K562 (cell line): ENCODE data around the gene FAM174C. TPM values are rescaled to one million over a fixed set of nuclear protein-coding genes. Genes with fewer than 3 reads are reported as not detected.

ENCODE experiments used
- ATAC-seq: fragments of 200-7000 bp; cut with Tn5 transposase; 3 replicates; pipeline ENCODE4 v1.9.1; 2020; ENCODE audit warnings: moderate library complexity
- BruUV-seq: library from RNA; stranded (reverse); fragments of 400-500 nt; replicated peaks from 2 replicates; lab custom pipeline; 2021; lab: Mats Ljungman, UMichigan
- CTCF ChIA-PET: fragments of 300-600 bp; formaldehyde crosslinking; extraction: SDS; loops from one replicate; lab custom pipeline; 2021; ENCODE audit warnings: low intra/inter-chr PET ratio; lab: Yijun Ruan, JAX
- POLR2A ChIA-PET: fragments of 300-600, 350-650 bp; sonication (Branson Sonifier 250); formaldehyde crosslinking; extraction: SDS; loops from one replicate; lab custom pipeline; 2021; ENCODE audit warnings: antibody characterized with exemption, inconsistent platforms; lab: Yijun Ruan, JAX
- DNase-seq, 4 experiments: peaks; one replicate each; pipeline versions ENCODE4 v3.0.0 to v3.0.0-alpha.2; 2011 to 2018; ENCODE audit warnings: low spot score in 3 of 4, mixed read lengths in 3 of 4; ENCODE audit errors: extremely low read depth in 1 of 4
- FAIRE-seq: peaks from 2 replicates; lab custom pipeline; 2011; peaks lifted over from hg19 to GRCh38; lab: Jason Lieb, UNC
- H2AFZ ChIP-seq: 2 replicates; pipeline ENCODE4 v1.6.0; 2011; ENCODE audit warnings: low read depth, low read length, control low read depth, inconsistent platforms
- H3K27ac ChIP-seq: fragments of 200-600 bp; 3 replicates; pipeline ENCODE4 v1.8.0; 2011; ENCODE audit warnings: low read depth, mild to moderate bottlenecking, control low read depth, inconsistent platforms, low read length, moderate library complexity, mixed read lengths; ENCODE audit errors: extremely low read depth
- H3K27me3 ChIP-seq, 2 experiments: fragments of 300-600 bp in 1 of 2; 2 replicates in 1 of 2; 3 replicates in 1 of 2; pipeline versions ENCODE4 v1.6.0 to v1.8.0; 2011; ENCODE audit warnings: inconsistent platforms in 2 of 2, low read length in 2 of 2, mild to moderate bottlenecking in 1 of 2, mixed read lengths in 1 of 2, moderate library complexity in 1 of 2; ENCODE audit not compliant: control insufficient read depth in 2 of 2, insufficient read depth in 2 of 2
- H3K36me3 ChIP-seq: fragments of 300-600 bp; 3 replicates; pipeline ENCODE4 v1.8.0; 2011; ENCODE audit warnings: mild to moderate bottlenecking, low read length, inconsistent platforms; ENCODE audit not compliant: control insufficient read depth, insufficient read depth
- H3K4me1 ChIP-seq, 2 experiments: fragments of 200-600 bp in 1 of 2; replicated peaks in 1 of 2; 2 replicates in 1 of 2; 3 replicates in 1 of 2; pipeline versions ENCODE4 v1.5.1 to v1.8.0; 2011; ENCODE audit warnings: inconsistent platforms in 2 of 2, low read length in 2 of 2, mild to moderate bottlenecking in 1 of 2, mixed read lengths in 1 of 2, moderate library complexity in 1 of 2; ENCODE audit not compliant: control insufficient read depth in 2 of 2, insufficient read depth in 2 of 2
- H3K4me2 ChIP-seq: 2 replicates; pipeline ENCODE4 v1.6.1; 2011; ENCODE audit warnings: low read length, control low read depth, inconsistent platforms, mixed read lengths; ENCODE audit not compliant: insufficient read depth
- H3K4me3 ChIP-seq: fragments of 200-600 bp; sonication (generic), shearing (Covaris generic); 2 replicates; pipeline ENCODE4 v1.5.1; 2016; ENCODE audit warnings: control low read depth, inconsistent platforms
- H3K79me2 ChIP-seq: fragments of 200-600 bp; 3 replicates; pipeline ENCODE4 v1.8.0; 2011; ENCODE audit warnings: low read length, inconsistent platforms; ENCODE audit not compliant: control insufficient read depth, insufficient read depth
- H3K9ac ChIP-seq, 2 experiments: 2 replicates each; pipeline versions ENCODE4 v1.6.0 to v1.6.1; 2011; ENCODE audit warnings: low read depth in 2 of 2, low read length in 2 of 2, control low read depth in 1 of 2, inconsistent platforms in 1 of 2, mild to moderate bottlenecking in 1 of 2, mixed read lengths in 1 of 2; ENCODE audit not compliant: insufficient read depth in 1 of 2
- H3K9me1 ChIP-seq: one replicate; pipeline ENCODE4 v1.6.0; 2011; ENCODE audit warnings: inconsistent platforms, mild to moderate bottlenecking, low read length, moderate library complexity; ENCODE audit not compliant: control insufficient read depth, insufficient read depth
- H3K9me3 ChIP-seq: replicated peaks from 2 replicates; pipeline ENCODE4 v1.5.1; 2011; ENCODE audit warnings: low read depth, low read length, inconsistent platforms; ENCODE audit not compliant: control insufficient read depth, insufficient read depth
- H4K20me1 ChIP-seq: replicated peaks from 2 replicates; pipeline ENCODE4 v1.6.1; 2011; ENCODE audit warnings: low read length, inconsistent platforms, mixed read lengths; ENCODE audit not compliant: control insufficient read depth, insufficient read depth
- BHLHE40 ChIP-seq: IDR thresholded peaks from 2 replicates; pipeline ENCODE4 v1.6.1; 2011; ENCODE audit warnings: low read length, improper control_type of control experiment
- CBFB ChIP-seq: sonication (generic); formaldehyde crosslinking; IDR thresholded peaks from 2 replicates; pipeline ENCODE4 v1.4.0; 2020; ENCODE audit warnings: mild to moderate bottlenecking, missing genetic modification reagents
- ELF2 ChIP-seq: fragments of 250-450 bp; sonication (Bioruptor Pico); IDR thresholded peaks from 2 replicates; pipeline ENCODE4 v1.5.0; 2021; ENCODE audit warnings: mild to moderate bottlenecking
- FOSL1 ChIP-seq: fragments of 200-800 bp; sonication (Bioruptor generic); conservative IDR thresholded peaks from 2 replicates; pipeline ENCODE4 v1.6.1; 2016; ENCODE audit warnings: missing genetic modification characterization, missing compliant biosample characterization
- HNRNPL ChIP-seq: fragments of 200-400 bp; formaldehyde crosslinking; IDR thresholded peaks from 2 replicates; pipeline ENCODE4 v1.6.1; 2017; ENCODE audit warnings: low read depth, mild to moderate bottlenecking, low read length
- ILF3 ChIP-seq: fragments of 450-650 bp; IDR thresholded peaks from 2 replicates; pipeline ENCODE4 v1.6.1; 2018; ENCODE audit warnings: antibody characterized with exemption, mild to moderate bottlenecking, moderate library complexity, borderline replicate concordance
- MEIS2 ChIP-seq: fragments of 450-650 bp; IDR thresholded peaks from 2 replicates; pipeline ENCODE4 v1.6.1; 2014; ENCODE audit warnings: mild to moderate bottlenecking; ENCODE audit not compliant: partially characterized antibody
- MYBL2 ChIP-seq, 2 experiments: fragments of 450-650 bp in 1 of 2; sonication (generic) in 1 of 2; formaldehyde crosslinking in 1 of 2; IDR thresholded peaks; 2 replicates each; pipeline versions ENCODE4 v1.6.1 to v1.8.1; 2017 to 2022; ENCODE audit warnings: borderline replicate concordance in 1 of 2, inconsistent platforms in 1 of 2, low read depth in 1 of 2, mild to moderate bottlenecking in 1 of 2, missing genetic modification reagents in 1 of 2, moderate library complexity in 1 of 2
- NFE2L1 ChIP-seq: fragments of 450-650 bp; IDR thresholded peaks from 2 replicates; pipeline ENCODE4 v1.6.1; 2016; ENCODE audit warnings: missing genetic modification characterization, low read depth, mild to moderate bottlenecking, missing compliant biosample characterization, moderate library complexity, borderline replicate concordance
- NFRKB ChIP-seq: fragments of 450-650 bp; IDR thresholded peaks from 2 replicates; pipeline ENCODE4 v1.6.1; 2016; ENCODE audit warnings: low read depth
- POLR2B ChIP-seq: fragments of 450-650 bp; IDR thresholded peaks from 2 replicates; pipeline ENCODE4 v1.6.1; 2018; ENCODE audit warnings: low read depth; ENCODE audit not compliant: partially characterized antibody
- RBM14 ChIP-seq: fragments of 200-400 bp; formaldehyde crosslinking; IDR thresholded peaks from 2 replicates; pipeline ENCODE4 v1.6.1; 2018; ENCODE audit warnings: low read depth, mild to moderate bottlenecking, low read length, moderate library complexity, borderline replicate concordance; ENCODE audit not compliant: insufficient read depth
- SAFB2 ChIP-seq: fragments of 200-400 bp; formaldehyde crosslinking; IDR thresholded peaks from 2 replicates; pipeline ENCODE4 v1.6.1; 2018; ENCODE audit warnings: borderline replicate concordance, low read length, low read depth, moderate library complexity; ENCODE audit not compliant: severe bottlenecking
- SMAD2 ChIP-seq: fragments of 150-350 bp; IDR thresholded peaks from 2 replicates; pipeline ENCODE4 v1.6.1; 2014; ENCODE audit warnings: low read depth, mild to moderate bottlenecking, low read length
- ZNF584 ChIP-seq: fragments of 200-800 bp; sonication (Bioruptor generic); IDR thresholded peaks from 2 replicates; pipeline ENCODE4 v1.6.1; 2016; ENCODE audit warnings: low read depth, mild to moderate bottlenecking, missing genetic modification characterization, missing compliant biosample characterization
- WGBS: fragments of 100-300 bp; shearing (Covaris generic); methylation state at CpG from one replicate; pipeline ENCODE4 v1.1.6; 2016; ENCODE audit warnings: low coverage, mixed read lengths; ENCODE audit not compliant: insufficient coverage; ENCODE audit errors: missing lambda C conversion rate; 5-methylcytosine and 5-hydroxymethylcytosine counted together
- in situ Hi-C: fragments of 300-500 bp; cut with MboI; formaldehyde crosslinking; loops from 4 replicates; pipeline ENCODE4 v1.15.0; 2018; ENCODE audit warnings: inconsistent platforms, mixed read lengths
- intact Hi-C: fragments of 100-400 bp; cut with micrococcal nuclease; formaldehyde crosslinking; loops from 2 replicates; pipeline ENCODE4 v1.14.2; 2022
- polyA plus RNA-seq, 8 experiments: library from polyadenylated mRNA; depleted of rRNA in 4 of 8; stranded (reverse) in 5 of 8; unstranded in 3 of 8; fragments of >200 nt; fragmentation: Nextera tagmentation in 2 of 8; fragmentation: Illumina TruSeq in 1 of 8; extraction: Ambion mirVana in 2 of 8; extraction: Trizol in 1 of 8; gene quantifications; 2 replicates each; pipeline versions ENCODE4 v1.2.1 to v1.2.3, GENCODE V29; 2011 to 2014; ENCODE audit warnings: inconsistent platforms in 1 of 8, missing spikeins in 1 of 8
- total RNA-seq, 7 experiments: library from RNA; depleted of rRNA in 6 of 7; stranded (reverse); fragments of >200 nt in 6 of 7; fragmentation: Illumina TruSeq in 2 of 7; extraction: Trizol in 2 of 7; gene quantifications; 2 replicates each; pipeline versions ENCODE4 v1.2.1 to v1.2.3, GENCODE V29; 2011 to 2021; ENCODE audit warnings: low replicate concordance in 1 of 7
- TF ChIP-seq, protein P1 (sequence below): fragments of 250-450 bp; sonication (Bioruptor Pico); IDR thresholded peaks from 2 replicates; pipeline ENCODE4 v1.5.1; 2021; ENCODE audit warnings: mild to moderate bottlenecking
- TF ChIP-seq, protein P2 (sequence below), 2 experiments: fragments of 450-650 bp in 1 of 2; sonication (generic) in 1 of 2; formaldehyde crosslinking in 1 of 2; IDR thresholded peaks in 1 of 2; conservative IDR thresholded peaks in 1 of 2; 2 replicates each; pipeline versions ENCODE4 v1.6.1 to v1.8.1; 2016 to 2023; ENCODE audit warnings: mild to moderate bottlenecking in 2 of 2, moderate library complexity in 2 of 2, inconsistent platforms in 1 of 2, missing genetic modification reagents in 1 of 2
- TF ChIP-seq, protein P3 (sequence below): sonication (generic); formaldehyde crosslinking; IDR thresholded peaks from 2 replicates; pipeline ENCODE4 v1.9.0; 2022; ENCODE audit warnings: mild to moderate bottlenecking, missing genetic modification reagents

The FAM174C gene
- total and polyA plus RNA-seq, 9 of the 15 experiments (the other 6 are each of a cell fraction or from before 2014, with no cell fraction given): 0.66 to 89.6 (median 20.3) TPM

- WGBS: 37% methylated on average over 26 of the region's 41 CpGs
- peaks cover 37 to 85% of the 10 kb centered on the region in 2 experiments; a peak in 4 of 5 replicates for H3K27me3 ChIP-seq
- POLR2A ChIA-PET: no interaction called here
- no peaks in the 10 kb centered on the region for H3K9me1 ChIP-seq
- peak; percentile 14; the same call in 1 of the 3 replicates for ATAC-seq
- no TSS peak for BruUV-seq
- in situ Hi-C loops: no loop called here
- DNase-seq: no peak
- no peak for FAIRE-seq
- H3K4me2 ChIP-seq: no peak overlapping the region
- H3K9ac ChIP-seq: 0 out of 4 replicates have a peak overlapping the region, but pooled peaks of 1 of the 2 experiments have one; percentile 8
- no peak overlapping the region for H2AFZ ChIP-seq
- H3K9me3 ChIP-seq: no peaks in the 10 kb centered on the region
- H3K36me3 ChIP-seq: no peaks in the 10 kb centered on the region
- peaks cover 14% of the 10 kb centered on the region for H4K20me1 ChIP-seq
- CTCF ChIA-PET: no interaction called here
- H3K27ac ChIP-seq: no peak overlapping the region
- H3K79me2 ChIP-seq: no peaks in the 10 kb centered on the region
- H3K4me1 ChIP-seq: peaks cover 0 to 93% of the 10 kb centered on the region in 2 experiments; a peak in 2 of 5 replicates
- H3K4me3 ChIP-seq: no peak overlapping the region
- intact Hi-C loops: no loop called here
- TF ChIP-seq MEIS2: no peak
- TF ChIP-seq NFE2L1: no peak
- no peak for TF ChIP-seq NFRKB
- TF ChIP-seq ILF3: no peak
- TF ChIP-seq SMAD2: no peak
- TF ChIP-seq MYBL2 (IDR thresholded peaks at IDR 0.05; ENCODE audit: low read depth): no peak
- TF ChIP-seq MYBL2 (CRISPR knock-in tag; IDR thresholded peaks at IDR 0.05; ENCODE audit: borderline replicate concordance): 0 out of 2 replicates have a peak, but pooled peaks have one; percentile 21
- no peak for TF ChIP-seq ZNF584 (CRISPR knock-in tag)
- TF ChIP-seq HNRNPL: no peak
- peak; percentile 80 for TF ChIP-seq CBFB (CRISPR knock-in tag)
- no peak for TF ChIP-seq FOSL1
- TF ChIP-seq RBM14: 0 out of 2 replicates have a peak, but pooled peaks have one; percentile 34
- TF ChIP-seq BHLHE40: no peak
- TF ChIP-seq, protein P1, sequence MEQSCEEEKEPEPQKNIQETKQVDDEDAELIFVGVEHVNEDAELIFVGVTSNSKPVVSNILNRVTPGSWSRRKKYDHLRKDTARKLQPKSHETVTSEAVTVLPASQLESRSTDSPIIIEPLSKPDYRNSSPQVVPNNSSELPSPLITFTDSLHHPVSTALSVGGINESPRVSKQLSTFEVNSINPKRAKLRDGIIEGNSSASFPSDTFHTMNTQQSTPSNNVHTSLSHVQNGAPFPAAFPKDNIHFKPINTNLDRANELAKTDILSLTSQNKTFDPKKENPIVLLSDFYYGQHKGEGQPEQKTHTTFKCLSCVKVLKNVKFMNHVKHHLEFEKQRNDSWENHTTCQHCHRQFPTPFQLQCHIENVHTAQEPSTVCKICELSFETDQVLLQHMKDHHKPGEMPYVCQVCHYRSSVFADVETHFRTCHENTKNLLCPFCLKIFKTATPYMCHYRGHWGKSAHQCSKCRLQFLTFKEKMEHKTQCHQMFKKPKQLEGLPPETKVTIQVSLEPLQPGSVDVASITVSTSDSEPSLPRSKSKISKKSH (CRISPR knock-in tag): no peak
- TF ChIP-seq, protein P2, sequence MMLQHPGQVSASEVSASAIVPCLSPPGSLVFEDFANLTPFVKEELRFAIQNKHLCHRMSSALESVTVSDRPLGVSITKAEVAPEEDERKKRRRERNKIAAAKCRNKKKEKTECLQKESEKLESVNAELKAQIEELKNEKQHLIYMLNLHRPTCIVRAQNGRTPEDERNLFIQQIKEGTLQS (IDR thresholded peaks at IDR 0.05): no peak
- TF ChIP-seq, protein P2 (CRISPR knock-in tag; conservative IDR thresholded peaks at IDR 0.05): no peak
- no peak for TF ChIP-seq ELF2 (CRISPR knock-in tag)
- TF ChIP-seq, protein P3, sequence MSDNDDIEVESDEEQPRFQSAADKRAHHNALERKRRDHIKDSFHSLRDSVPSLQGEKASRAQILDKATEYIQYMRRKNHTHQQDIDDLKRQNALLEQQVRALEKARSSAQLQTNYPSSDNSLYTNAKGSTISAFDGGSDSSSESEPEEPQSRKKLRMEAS (CRISPR knock-in tag): peak; percentile 37; the same call in 1 of the 2 replicates
- no peak for TF ChIP-seq SAFB2
- no peak for TF ChIP-seq POLR2B
These were observed 13.7 kb downstream of the FAM174C start for GRCh38 chr19:1288833-1289685.
